GM23338 (cell line): ENCODE results near the gene PLEKHM2. TPM values are rescaled to one million over a fixed set of nuclear protein-coding genes. Genes with fewer than 3 reads are reported as not detected.

Experiments used
- ATAC-seq: fragments of 200-7000 bp; cut with Tn5 transposase; 3 replicates; pipeline ENCODE4 v1.9.1; 2020
- DNase-seq: peaks from one replicate; pipeline ENCODE4 v3.0.0-alpha.2; 2015; ENCODE audit warnings: low spot score
- H2AFZ ChIP-seq: fragments of 200-600 bp; sonication (generic); 2 replicates; pipeline ENCODE4 v1.8.0; 2016; ENCODE audit warnings: antibody characterized with exemption, mild to moderate bottlenecking, moderate library complexity
- H3F3A ChIP-seq: fragments of 200-600 bp; sonication (generic); replicated peaks from 2 replicates; pipeline ENCODE4 v1.8.0; 2017; ENCODE audit warnings: antibody characterized with exemption, mixed run types, low read depth
- H3K27ac ChIP-seq: fragments of 200-600 bp; sonication (generic); 2 replicates; pipeline ENCODE4 v1.6.1; 2016; ENCODE audit warnings: low read depth
- H3K27me3 ChIP-seq: fragments of 200-600 bp; sonication (generic); 2 replicates; pipeline ENCODE4 v1.8.0; 2016; ENCODE audit warnings: mild to moderate bottlenecking, mixed run types, moderate library complexity; ENCODE audit not compliant: insufficient read depth
- H3K36me3 ChIP-seq: fragments of 200-600 bp; sonication (generic); 2 replicates; pipeline ENCODE4 v1.8.0; 2016; ENCODE audit warnings: mild to moderate bottlenecking; ENCODE audit not compliant: insufficient read depth
- H3K4me1 ChIP-seq: fragments of 200-600 bp; sonication (generic); 2 replicates; pipeline ENCODE4 v1.8.0; 2016; ENCODE audit warnings: mild to moderate bottlenecking, moderate library complexity; ENCODE audit not compliant: insufficient read depth
- H3K4me2 ChIP-seq: fragments of 200-600 bp; sonication (generic); 2 replicates; pipeline ENCODE4 v1.7.1; 2017; ENCODE audit warnings: mixed run types
- H3K4me3 ChIP-seq: fragments of 200-600 bp; sonication (generic); 2 replicates; pipeline ENCODE4 v1.6.1; 2016; ENCODE audit warnings: mixed run types
- H3K79me2 ChIP-seq: fragments of 200-600 bp; sonication (generic); replicated peaks from 2 replicates; pipeline ENCODE4 v1.8.0; 2017; ENCODE audit warnings: mild to moderate bottlenecking; ENCODE audit not compliant: insufficient read depth
- H3K9me2 ChIP-seq: fragments of 200-600 bp; sonication (generic); 2 replicates; pipeline ENCODE4 v1.8.0; 2017; ENCODE audit not compliant: insufficient read depth
- H4K20me1 ChIP-seq: fragments of 200-600 bp; sonication (generic); replicated peaks from 2 replicates; pipeline ENCODE4 v1.8.0; 2017; ENCODE audit warnings: mild to moderate bottlenecking; ENCODE audit not compliant: insufficient read depth
- H3K27ac Mint-ChIP-seq: 2 replicates; pipeline ENCODE4 v1.8.0; 2020; ENCODE audit warnings: inconsistent platforms, mild to moderate bottlenecking, moderate library complexity, mixed read lengths
- H3K27me3 Mint-ChIP-seq: 3 replicates; pipeline ENCODE4 v1.8.0; 2022; ENCODE audit warnings: low read depth, mild to moderate bottlenecking, moderate library complexity, mixed read lengths, inconsistent platforms; ENCODE audit not compliant: insufficient read depth, poor library complexity
- H3K36me3 Mint-ChIP-seq: 3 replicates; pipeline ENCODE4 v1.8.0; 2021; ENCODE audit warnings: low read depth, mild to moderate bottlenecking, inconsistent platforms, moderate library complexity, mixed read lengths
- H3K4me1 Mint-ChIP-seq: 3 replicates; pipeline ENCODE4 v1.8.0; 2020; ENCODE audit warnings: mild to moderate bottlenecking, inconsistent platforms, mixed read lengths
- H3K4me3 Mint-ChIP-seq: 3 replicates; pipeline ENCODE4 v1.8.0; 2021; ENCODE audit warnings: moderate library complexity, mild to moderate bottlenecking, inconsistent platforms, mixed read lengths
- H3K9me3 Mint-ChIP-seq: 3 replicates; pipeline ENCODE4 v1.8.0; 2020; ENCODE audit warnings: moderate library complexity, mild to moderate bottlenecking, inconsistent platforms, mixed read lengths
- CREB1 ChIP-seq: fragments of 250-450 bp; sonication (Bioruptor Pico); IDR thresholded peaks from 2 replicates; pipeline ENCODE4 v1.5.0; 2020; ENCODE audit warnings: low read depth, mild to moderate bottlenecking, moderate library complexity
- ETS1 ChIP-seq: IDR thresholded peaks from 2 replicates; pipeline ENCODE4 v1.6.1; 2016; ENCODE audit warnings: antibody characterized with exemption
- EZH2 ChIP-seq: fragments of 200-600 bp; sonication (generic); IDR thresholded peaks from one replicate; pipeline ENCODE4 v1.8.0; 2017; ENCODE audit warnings: antibody characterized with exemption, mild to moderate bottlenecking, low read depth; ENCODE audit not compliant: unreplicated experiment
- EZH2phosphoT487 ChIP-seq: fragments of 200-600 bp; sonication (generic); IDR thresholded peaks from one replicate; pipeline ENCODE4 v1.8.1; 2018; ENCODE audit warnings: antibody characterized with exemption; ENCODE audit not compliant: unreplicated experiment
- NANOG ChIP-seq: IDR thresholded peaks from 2 replicates; pipeline ENCODE4 v1.6.1; 2016; ENCODE audit warnings: antibody characterized with exemption, borderline replicate concordance
- POLR2AphosphoS5 ChIP-seq: IDR thresholded peaks from 2 replicates; pipeline ENCODE4 v1.6.1; 2016; ENCODE audit warnings: antibody characterized with exemption, low read depth
- STAT1 ChIP-seq: IDR thresholded peaks from one replicate; pipeline ENCODE4 v1.6.1; 2016; ENCODE audit warnings: antibody characterized with exemption; ENCODE audit not compliant: unreplicated experiment
- ZNF114 ChIP-seq: fragments of 250-450 bp; sonication (Bioruptor Pico); IDR thresholded peaks from 2 replicates; pipeline ENCODE4 v1.5.0; 2020; ENCODE audit warnings: mild to moderate bottlenecking, moderate library complexity
- ZNF331 ChIP-seq: fragments of 250-450 bp; sonication (Bioruptor Pico); IDR thresholded peaks from 2 replicates; pipeline ENCODE4 v1.5.0; 2020; ENCODE audit warnings: low read depth, mild to moderate bottlenecking, moderate library complexity
- ZNF462 ChIP-seq: fragments of 250-450 bp; sonication (Bioruptor Pico); IDR thresholded peaks from 2 replicates; pipeline ENCODE4 v1.5.0; 2020; ENCODE audit warnings: mild to moderate bottlenecking, moderate library complexity
- polyA plus RNA-seq: library from polyadenylated mRNA; unstranded; fragments of >200 nt; fragmentation: Nextera tagmentation; extraction: Ambion mirVana; gene quantifications from 2 replicates; pipeline ENCODE4 v1.2.1, GENCODE V29; 2016
- total RNA-seq: library from RNA; depleted of rRNA; stranded (reverse); fragments of >200 nt; shearing (Covaris generic); gene quantifications from 2 replicates; pipeline ENCODE4 v1.2.3, GENCODE V29; 2014
- TF ChIP-seq, protein P1 (sequence below): IDR thresholded peaks from one replicate; pipeline ENCODE4 v1.6.1; 2018; ENCODE audit warnings: antibody characterized with exemption; ENCODE audit not compliant: unreplicated experiment
- TF ChIP-seq, protein P2 (sequence below), 2 experiments: fragments of 200-600 bp in 1 of 2; sonication (generic) in 1 of 2; conservative IDR thresholded peaks; 2 replicates each; pipeline versions ENCODE4 v1.5.1 to v1.6.1; 2016 to 2017; ENCODE audit warnings: antibody characterized with exemption in 2 of 2, low read depth in 2 of 2, mild to moderate bottlenecking in 2 of 2, moderate library complexity in 1 of 2

The PLEKHM2 gene
- total and polyA plus RNA-seq, 2 experiments from 2014 or later = 11.2 to 40.0 TPM

DNA sequence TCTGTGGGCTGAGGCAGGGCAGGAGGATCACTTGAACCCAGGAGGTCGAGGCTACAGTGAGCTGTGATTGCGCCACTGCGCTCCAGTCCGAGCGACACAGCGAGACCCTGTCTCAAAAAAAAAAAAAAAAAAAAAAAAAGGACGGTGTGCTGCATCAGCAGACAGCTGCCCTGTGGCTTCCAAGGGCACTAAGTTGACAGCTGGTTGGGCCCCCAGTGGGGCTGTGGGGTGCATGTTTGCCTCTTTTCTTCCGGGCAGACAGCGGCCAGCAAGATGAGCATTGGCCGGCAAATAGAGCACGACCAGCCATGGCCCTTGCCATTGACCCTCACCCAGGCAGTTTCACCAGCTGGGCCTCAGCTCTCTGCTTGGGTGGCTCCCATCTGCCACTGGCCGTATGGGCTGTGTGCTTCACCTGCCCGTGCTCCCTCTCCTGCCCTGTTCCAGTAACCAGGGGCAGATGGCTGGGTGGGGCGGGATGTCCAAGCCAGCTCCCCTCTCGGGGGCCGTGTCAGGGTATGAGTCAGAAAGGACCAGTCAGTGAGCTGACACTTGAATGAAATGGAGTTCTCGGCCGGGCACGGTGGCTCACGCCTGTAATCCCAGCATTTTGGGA lies 39.6 kb downstream of the PLEKHM2 start:
- H3K27me3 Mint-ChIP-seq = peaks cover 4% of the 10 kb centered on the region
- no peak overlapping the region for H3K4me3 Mint-ChIP-seq
- Histone ChIP-seq H3F3A (no peaks in the 10 kb centered on the region), H3K27ac (no peak overlapping the region), H3K9me2 (no peaks in the 10 kb centered on the region), H2AFZ (no peak overlapping the region), H4K20me1 (no peaks in the 10 kb centered on the region; the same call in none of the 2 replicates), H3K4me1 (no peaks in the 10 kb centered on the region), H3K79me2 (no peaks in the 10 kb centered on the region), H3K4me2 (no peak overlapping the region), H3K27me3 (no peaks in the 10 kb centered on the region), H3K36me3 (no peaks in the 10 kb centered on the region; the same call in 1 of the 2 replicates), H3K4me3 (no peak overlapping the region)
- peaks cover 28% of the 10 kb centered on the region for H3K36me3 Mint-ChIP-seq
- no peak for TF ChIP-seq CREB1 (CRISPR knock-in tag)
- no peak for TF ChIP-seq ZNF114 (CRISPR knock-in tag)
- TF ChIP-seq, protein P1, sequence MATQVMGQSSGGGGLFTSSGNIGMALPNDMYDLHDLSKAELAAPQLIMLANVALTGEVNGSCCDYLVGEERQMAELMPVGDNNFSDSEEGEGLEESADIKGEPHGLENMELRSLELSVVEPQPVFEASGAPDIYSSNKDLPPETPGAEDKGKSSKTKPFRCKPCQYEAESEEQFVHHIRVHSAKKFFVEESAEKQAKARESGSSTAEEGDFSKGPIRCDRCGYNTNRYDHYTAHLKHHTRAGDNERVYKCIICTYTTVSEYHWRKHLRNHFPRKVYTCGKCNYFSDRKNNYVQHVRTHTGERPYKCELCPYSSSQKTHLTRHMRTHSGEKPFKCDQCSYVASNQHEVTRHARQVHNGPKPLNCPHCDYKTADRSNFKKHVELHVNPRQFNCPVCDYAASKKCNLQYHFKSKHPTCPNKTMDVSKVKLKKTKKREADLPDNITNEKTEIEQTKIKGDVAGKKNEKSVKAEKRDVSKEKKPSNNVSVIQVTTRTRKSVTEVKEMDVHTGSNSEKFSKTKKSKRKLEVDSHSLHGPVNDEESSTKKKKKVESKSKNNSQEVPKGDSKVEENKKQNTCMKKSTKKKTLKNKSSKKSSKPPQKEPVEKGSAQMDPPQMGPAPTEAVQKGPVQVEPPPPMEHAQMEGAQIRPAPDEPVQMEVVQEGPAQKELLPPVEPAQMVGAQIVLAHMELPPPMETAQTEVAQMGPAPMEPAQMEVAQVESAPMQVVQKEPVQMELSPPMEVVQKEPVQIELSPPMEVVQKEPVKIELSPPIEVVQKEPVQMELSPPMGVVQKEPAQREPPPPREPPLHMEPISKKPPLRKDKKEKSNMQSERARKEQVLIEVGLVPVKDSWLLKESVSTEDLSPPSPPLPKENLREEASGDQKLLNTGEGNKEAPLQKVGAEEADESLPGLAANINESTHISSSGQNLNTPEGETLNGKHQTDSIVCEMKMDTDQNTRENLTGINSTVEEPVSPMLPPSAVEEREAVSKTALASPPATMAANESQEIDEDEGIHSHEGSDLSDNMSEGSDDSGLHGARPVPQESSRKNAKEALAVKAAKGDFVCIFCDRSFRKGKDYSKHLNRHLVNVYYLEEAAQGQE = no peak
- no peak for TF ChIP-seq STAT1
- TF ChIP-seq POLR2AphosphoS5 = no peak
- TF ChIP-seq EZH2 = no peak
- TF ChIP-seq, protein P2, sequence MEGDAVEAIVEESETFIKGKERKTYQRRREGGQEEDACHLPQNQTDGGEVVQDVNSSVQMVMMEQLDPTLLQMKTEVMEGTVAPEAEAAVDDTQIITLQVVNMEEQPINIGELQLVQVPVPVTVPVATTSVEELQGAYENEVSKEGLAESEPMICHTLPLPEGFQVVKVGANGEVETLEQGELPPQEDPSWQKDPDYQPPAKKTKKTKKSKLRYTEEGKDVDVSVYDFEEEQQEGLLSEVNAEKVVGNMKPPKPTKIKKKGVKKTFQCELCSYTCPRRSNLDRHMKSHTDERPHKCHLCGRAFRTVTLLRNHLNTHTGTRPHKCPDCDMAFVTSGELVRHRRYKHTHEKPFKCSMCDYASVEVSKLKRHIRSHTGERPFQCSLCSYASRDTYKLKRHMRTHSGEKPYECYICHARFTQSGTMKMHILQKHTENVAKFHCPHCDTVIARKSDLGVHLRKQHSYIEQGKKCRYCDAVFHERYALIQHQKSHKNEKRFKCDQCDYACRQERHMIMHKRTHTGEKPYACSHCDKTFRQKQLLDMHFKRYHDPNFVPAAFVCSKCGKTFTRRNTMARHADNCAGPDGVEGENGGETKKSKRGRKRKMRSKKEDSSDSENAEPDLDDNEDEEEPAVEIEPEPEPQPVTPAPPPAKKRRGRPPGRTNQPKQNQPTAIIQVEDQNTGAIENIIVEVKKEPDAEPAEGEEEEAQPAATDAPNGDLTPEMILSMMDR (conservative IDR thresholded peaks at IDR 0.05; ENCODE audit: low read depth in 2 of 2) = no peak
- TF ChIP-seq EZH2phosphoT487 = no peak
- no peak for TF ChIP-seq ETS1
- no peak for TF ChIP-seq ZNF331 (CRISPR knock-in tag)
- no peak for TF ChIP-seq NANOG
- TF ChIP-seq ZNF462 (CRISPR knock-in tag) = no peak
- no peaks in the 10 kb centered on the region for H3K9me3 Mint-ChIP-seq
- no peak for DNase-seq
- ATAC-seq = no peak
- H3K27ac Mint-ChIP-seq = no peak overlapping the region
- no peaks in the 10 kb centered on the region for H3K4me1 Mint-ChIP-seq
